NCI-H1105 treated with DMSO at 0.1 percent for 48 hours (cell line): ENCODE measurements around the gene C1orf94.

Experiments used
- DNase-seq: peaks from one replicate; lab custom pipeline; 2025; lab: John Stamatoyannopoulos, UW

C1orf94 gene

DNA sequence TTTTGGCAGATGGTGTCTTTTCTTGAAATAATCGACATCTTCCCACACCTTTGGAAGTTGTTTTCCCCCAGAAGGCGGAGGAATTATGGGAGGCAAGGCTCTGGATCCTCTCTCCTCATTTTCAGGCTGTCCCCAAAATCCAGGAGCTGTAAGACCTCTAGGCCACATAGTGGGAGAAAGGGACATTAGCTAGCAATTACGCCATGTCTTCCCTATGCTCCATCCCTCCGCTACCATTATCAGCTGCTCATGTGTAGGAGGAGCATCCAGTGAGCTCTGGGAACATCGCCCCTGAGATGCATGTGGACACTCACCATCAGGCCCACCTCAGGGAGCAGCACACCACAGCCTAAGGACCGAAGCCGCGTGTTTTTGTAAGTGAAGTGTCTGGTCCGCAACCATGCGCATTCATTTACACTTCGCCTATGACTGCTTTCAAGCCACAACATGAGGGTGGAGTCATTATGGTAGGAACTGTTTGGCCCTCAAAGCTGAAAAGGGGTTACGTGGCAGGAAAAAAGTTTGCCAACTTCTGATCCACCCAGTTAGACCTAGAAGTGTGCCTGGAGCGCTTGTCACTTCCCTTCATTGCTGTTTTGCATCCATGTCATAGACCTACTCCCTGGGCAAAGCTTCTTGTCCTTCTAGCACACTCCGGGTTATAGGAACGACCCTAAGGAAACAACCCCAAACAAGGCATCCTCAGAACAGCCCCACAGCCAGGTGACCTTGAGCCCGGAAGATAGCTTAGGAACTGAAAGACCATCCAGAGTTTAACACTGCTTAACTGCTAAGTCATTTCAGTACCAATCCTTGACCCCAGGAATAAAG lies 85.5 kb downstream of the C1orf94 start:
- DNase-seq = no peak

DNA sequence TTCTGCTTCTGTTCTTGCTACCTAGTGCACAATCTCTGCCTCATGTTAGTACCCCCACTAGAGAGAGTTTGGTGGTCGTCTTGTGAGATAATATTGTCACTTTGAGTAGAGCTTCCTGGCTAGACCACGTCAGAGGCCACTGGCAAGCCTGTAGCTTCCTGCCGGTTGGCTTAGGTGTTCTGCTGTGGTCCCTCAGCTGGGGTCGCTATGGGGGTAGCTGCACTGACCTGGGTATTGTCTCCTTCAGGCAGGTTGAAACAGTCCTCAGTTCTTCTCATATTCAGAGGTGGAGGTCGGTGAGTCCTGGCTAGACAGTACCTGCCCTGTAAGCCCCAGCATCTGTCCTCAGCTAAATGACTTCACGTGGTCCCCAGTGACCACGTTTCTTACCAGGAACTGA lies 86.2 kb downstream of the C1orf94 start:
- no peak for DNase-seq

DNA sequence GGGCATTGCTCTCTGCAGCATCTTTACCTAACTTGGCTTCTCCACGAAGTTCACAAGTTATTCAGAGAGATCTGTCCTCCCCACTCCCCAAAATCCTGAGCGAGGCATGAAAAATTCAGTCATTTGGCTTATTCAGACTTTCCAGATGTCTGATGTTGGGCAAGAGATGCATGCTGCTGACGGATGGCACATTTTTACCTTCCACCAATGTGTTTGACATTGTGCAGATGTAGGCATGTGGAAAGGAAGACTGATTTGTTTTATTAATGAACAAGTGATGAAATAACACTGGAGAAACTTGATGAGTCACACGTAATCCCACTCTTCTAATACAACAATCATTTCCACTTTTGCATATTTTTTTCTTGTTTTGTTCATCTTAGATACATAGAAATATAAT lies 86.7 kb downstream of the C1orf94 start:
- no peak for DNase-seq

DNA sequence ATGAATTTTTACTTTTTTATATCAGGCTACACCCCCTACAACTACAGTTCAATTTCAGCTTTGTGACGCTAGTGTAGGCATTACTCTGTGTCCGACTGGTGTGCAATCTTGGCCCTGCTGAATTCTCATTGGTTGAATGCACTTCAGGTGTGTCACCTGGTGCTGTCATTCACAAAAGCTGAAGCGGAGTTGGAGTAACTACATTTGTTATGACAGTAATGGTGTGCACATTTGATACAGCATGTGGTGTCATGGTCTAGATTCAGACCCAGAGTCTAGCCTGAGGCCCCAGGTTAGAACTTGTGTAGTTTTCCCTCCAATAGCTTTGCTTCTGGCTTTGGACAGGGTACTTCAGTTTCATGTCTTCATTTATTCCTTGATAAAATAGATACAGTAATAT lies 88.7 kb downstream of the C1orf94 start:
- DNase-seq = no peak

DNA sequence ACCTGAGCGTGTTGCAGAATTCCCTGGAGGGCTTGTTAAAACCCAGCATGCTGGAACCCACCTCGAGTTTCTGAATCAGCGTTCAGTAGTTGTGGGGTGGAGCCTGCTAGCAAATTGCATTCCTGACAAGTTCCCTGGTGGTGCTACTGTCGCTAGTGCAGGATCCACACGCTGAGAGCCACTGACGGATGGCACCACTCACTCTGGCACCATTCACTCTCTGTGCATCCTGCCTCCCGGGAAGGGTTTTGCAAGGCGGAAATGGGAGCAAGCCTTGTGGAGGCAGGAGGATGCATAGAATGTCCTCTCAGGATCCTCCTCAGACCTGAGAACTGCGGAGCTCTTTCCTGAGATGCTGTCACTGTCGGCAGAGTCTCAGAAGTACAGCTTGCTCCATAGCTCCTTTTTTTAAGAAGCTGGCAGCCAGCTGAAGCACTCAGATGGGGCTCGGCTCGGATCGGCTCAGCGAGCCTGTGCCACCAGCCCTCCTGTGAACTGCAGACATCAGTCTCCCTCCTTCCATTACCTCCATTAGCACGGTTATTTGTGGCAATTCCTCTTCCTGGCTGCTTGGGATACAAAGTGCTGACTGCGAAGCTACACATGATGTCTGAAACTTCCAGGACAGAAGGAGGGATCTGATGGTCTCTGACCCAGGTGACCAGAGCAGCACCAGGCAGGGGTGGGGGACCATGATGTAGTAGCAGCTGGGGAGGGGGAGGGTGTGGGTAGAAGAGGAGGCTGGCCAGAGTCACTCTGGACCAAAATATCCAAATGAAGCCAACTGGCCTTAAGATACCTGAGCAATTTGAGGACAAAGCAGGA lies 89.6 kb downstream of the C1orf94 start:
- DNase-seq = no peak

DNA sequence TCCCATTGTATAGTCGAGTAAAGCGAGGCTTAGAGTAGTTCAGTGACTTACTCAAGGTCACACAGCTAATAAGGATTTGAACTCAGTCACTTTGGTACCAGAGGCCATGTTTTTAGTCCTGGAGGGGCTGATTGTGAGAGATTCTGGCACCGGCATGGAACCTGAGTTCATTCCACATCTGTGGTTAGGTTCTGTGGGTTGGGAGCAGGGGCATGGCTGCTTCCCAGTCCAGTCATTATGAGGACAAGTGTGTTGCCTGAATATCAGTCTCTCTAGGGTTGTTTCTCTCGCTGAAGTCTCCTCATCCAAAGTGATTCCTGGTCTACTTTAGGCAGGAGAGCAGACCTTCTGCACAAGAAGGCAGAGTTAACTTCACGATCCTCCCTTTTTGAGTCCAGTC lies 90.6 kb downstream of the C1orf94 start:
- no peak for DNase-seq

DNA sequence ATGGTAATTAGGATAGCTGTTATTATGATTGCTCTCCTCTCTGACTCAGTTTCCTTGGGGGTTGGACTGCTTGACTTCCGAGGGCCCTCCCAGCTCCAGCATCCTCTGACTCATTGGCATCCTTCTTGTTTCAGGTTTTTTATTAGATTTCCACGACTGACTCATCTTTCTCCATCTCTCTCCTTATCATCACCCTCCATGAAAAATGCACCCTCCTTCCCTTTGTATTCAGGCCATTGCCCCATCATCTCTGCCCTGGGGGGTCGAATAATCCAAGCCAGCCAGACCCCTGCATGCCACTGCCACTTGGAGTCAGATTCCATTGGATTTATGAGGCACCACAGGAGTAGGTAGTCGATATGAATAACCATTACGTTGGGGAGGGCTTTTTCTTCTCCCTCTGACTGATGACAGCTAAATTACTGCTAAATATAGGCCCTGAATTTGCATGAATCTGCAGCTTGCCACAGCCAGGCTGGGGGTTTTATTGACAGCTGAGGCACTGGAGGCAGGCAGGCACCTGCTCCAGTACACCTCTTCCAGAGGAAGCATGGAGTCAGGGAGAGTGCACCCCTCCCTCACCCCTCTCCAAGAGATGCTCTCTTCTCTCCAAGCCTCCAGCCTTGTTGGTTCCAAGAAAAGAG lies 91.7 kb downstream of the C1orf94 start:
- DNase-seq = no peak
